NCI-H446 treated with DMSO at 0.1 percent for 48 hours (cell line): ENCODE results near the gene KLK6.

Experiments
- DNase-seq: peaks from one replicate; lab custom pipeline; 2025; lab: John Stamatoyannopoulos, UW

KLK6 gene

GRCh38 chr19:50910722-50911121 is 58.7 kb downstream of the KLK6 start:
- DNase-seq = no peak

- no peak for DNase-seq
These were observed 59.9 kb downstream of the KLK6 start for GRCh38 chr19:50909240-50910070.
